ENCODE data around the gene DUXA.
"Not testable (repeated sequence)": the region's sequence is repeated elsewhere in the genome, so short reads cannot be mapped to it uniquely, and the experiment has no call there.

Gene DUXA

DNA sequence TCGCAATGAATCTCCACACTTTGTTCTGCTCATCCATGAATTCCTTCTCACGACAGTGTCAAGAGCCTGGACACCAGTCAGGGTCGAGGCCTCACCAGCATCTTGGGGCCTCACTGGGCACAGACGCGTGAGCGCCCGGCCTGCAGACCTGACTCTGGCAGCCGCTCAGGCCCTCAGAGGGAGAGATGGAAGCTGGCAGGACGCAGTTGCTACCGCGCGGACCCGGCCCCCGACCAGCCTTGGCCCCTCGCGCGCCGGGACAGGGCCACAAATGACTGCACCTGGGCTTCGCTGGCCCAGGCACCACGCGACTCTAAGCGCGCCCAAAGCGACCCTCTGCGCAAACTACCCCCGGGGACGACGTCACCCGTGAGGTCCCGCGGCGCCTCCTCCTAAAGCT, 48.4 kb downstream of the DUXA start:
- Histone ChIP-seq H3K36me3 (no peaks in the 10 kb centered on the region), H3K27ac (no peak overlapping the region), H3K4me1 (ENCODE audit: control insufficient read depth in 1 of 2, insufficient read depth in 1 of 2, low read depth in 1 of 2, low read length in 1 of 2) (no peaks in the 10 kb centered on the region), H3K9me3 (peaks cover 39% of the 10 kb centered on the region), H3K27me3 (no peaks in the 10 kb centered on the region), H3K4me3 (ENCODE audit: low read depth in 1 of 2, low read length in 1 of 2) (no peak overlapping the region)
- TF ChIP-seq, protein P1, sequence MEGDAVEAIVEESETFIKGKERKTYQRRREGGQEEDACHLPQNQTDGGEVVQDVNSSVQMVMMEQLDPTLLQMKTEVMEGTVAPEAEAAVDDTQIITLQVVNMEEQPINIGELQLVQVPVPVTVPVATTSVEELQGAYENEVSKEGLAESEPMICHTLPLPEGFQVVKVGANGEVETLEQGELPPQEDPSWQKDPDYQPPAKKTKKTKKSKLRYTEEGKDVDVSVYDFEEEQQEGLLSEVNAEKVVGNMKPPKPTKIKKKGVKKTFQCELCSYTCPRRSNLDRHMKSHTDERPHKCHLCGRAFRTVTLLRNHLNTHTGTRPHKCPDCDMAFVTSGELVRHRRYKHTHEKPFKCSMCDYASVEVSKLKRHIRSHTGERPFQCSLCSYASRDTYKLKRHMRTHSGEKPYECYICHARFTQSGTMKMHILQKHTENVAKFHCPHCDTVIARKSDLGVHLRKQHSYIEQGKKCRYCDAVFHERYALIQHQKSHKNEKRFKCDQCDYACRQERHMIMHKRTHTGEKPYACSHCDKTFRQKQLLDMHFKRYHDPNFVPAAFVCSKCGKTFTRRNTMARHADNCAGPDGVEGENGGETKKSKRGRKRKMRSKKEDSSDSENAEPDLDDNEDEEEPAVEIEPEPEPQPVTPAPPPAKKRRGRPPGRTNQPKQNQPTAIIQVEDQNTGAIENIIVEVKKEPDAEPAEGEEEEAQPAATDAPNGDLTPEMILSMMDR (IDR thresholded peaks at IDR 0.05) = no peak

DNA sequence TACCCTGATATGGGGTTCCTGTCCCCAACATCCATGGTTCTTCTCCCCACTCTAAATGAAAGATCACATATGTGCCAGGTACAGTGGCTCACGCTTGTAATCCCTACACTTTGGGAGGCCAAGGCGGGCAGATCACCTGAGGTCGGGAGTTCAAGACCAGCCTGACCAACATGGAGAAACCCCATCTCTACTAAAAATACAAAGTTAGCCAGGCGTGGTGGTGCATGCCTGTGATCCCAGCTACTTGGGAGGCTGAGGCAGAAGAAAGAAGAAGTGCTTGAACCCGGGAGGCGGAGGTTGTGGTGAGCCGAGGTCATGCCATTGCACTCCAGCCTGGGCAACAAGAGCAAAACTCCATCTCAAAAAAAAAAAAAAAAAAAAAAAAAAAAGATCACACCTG, 53.8 kb downstream of the DUXA start:
- H3K27ac ChIP-seq; H3K4me1 ChIP-seq (ENCODE audit: control insufficient read depth in 1 of 2, insufficient read depth in 1 of 2, low read depth in 1 of 2, low read length in 1 of 2); H3K4me3 ChIP-seq (ENCODE audit: low read depth in 1 of 2, low read length in 1 of 2); H3K36me3 ChIP-seq; H3K27me3 ChIP-seq: not testable (repeated sequence)
- peaks cover 46% of the 10 kb centered on the region for H3K9me3 ChIP-seq

DNA sequence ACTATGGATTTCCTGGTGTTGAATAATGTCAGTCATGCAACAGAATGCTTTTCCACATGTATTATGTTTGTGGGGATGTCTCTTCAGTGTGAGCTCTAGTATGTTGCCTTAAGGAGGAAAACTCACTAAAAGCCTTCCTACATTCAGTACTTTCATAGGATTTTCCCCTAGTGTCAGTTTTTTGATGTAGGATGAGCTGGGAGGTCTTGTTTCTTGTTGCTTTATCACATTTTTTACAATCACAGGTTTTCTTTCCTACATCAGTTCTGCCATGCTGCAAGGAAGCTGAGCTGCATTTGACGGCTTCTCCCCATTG, 56.0 kb downstream of the DUXA start:
- TF ChIP-seq, protein P1 (IDR thresholded peaks at IDR 0.05) = no peak
- Histone ChIP-seq H3K4me1 (ENCODE audit: control insufficient read depth in 1 of 2, insufficient read depth in 1 of 2, low read depth in 1 of 2, low read length in 1 of 2) (no peaks in the 10 kb centered on the region), H3K36me3 (no peaks in the 10 kb centered on the region), H3K9me3 (peaks cover 33% of the 10 kb centered on the region), H3K27me3 (peaks cover 15% of the 10 kb centered on the region), H3K4me3 (ENCODE audit: low read depth in 1 of 2, low read length in 1 of 2) (no peak overlapping the region), H3K27ac (no peak overlapping the region)

DNA sequence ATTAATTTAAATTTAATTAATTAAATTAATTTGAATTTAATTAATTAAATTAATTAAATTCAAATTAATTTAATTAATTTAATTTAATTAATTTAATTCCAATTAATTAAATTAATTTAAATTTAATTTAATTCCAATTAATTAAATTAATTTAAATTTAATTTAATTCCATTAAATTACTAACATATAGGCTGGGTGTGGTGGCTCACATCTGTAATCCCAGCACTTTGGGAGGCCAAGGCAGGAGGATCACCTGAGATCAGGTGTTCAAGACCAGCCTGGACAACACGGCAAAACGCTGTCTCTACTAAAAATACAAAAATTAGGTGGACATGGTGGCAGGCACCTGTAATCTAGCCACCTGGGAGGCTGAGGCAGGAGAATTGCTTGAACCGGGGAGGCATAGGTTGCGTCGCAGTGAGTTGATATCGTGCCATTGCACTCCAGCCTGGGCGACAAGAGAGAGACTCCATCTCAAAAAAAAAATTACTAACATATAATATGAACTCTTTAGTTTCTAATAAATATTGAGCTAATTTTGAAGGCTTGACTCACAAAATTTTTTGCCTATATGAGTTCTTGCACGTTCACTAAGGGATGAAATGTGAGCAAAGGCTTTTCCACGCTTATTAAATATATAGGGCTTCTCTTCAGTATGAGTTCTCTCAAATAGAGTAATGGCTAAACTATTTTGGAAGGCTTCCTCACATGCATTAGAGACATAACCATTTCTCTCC, 56.5 kb downstream of the DUXA start:
- TF ChIP-seq, protein P1 (IDR thresholded peaks at IDR 0.05) = no peak
- Histone ChIP-seq H3K4me1 (ENCODE audit: control insufficient read depth in 1 of 2, insufficient read depth in 1 of 2, low read depth in 1 of 2, low read length in 1 of 2) (no peaks in the 10 kb centered on the region), H3K9me3 (peaks cover 35% of the 10 kb centered on the region), H3K4me3 (ENCODE audit: low read depth in 1 of 2, low read length in 1 of 2) (no peak overlapping the region), H3K27me3 (peaks cover 20% of the 10 kb centered on the region), H3K36me3 (no peaks in the 10 kb centered on the region), H3K27ac (no peak overlapping the region)

DNA sequence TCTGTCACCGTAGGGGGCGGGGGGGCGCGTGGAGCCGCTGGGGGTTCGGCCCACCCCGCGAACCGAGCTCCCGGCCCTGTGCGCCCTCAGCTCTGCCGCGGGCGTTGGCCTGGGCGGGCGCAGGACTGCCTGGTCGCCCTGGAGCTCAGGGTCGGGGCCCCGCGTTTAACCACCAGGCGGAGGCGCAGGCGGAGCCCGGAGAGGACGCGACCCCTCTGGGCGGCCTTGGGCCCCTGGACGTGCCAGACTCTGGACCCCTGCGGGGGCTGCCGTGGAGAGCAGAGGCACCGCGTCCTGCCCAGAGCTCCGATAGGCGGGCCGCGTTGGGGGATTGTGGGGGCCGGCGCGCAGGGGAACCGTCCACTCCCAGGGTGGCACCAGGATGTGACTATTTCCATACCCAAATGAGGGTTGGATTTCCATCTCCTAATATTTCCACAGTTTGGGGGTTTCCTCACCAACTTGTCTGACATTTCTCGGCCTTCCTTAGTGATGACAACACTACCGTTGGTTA, 60.5 kb downstream of the DUXA start:
- Histone ChIP-seq H3K4me1 (ENCODE audit: control insufficient read depth in 1 of 2, insufficient read depth in 1 of 2, low read depth in 1 of 2, low read length in 1 of 2) (no peaks in the 10 kb centered on the region), H3K27ac (no peak overlapping the region), H3K4me3 (ENCODE audit: low read depth in 1 of 2, low read length in 1 of 2) (no peak overlapping the region), H3K27me3 (peaks cover 24% of the 10 kb centered on the region), H3K9me3 (peaks cover 28% of the 10 kb centered on the region), H3K36me3 (no peaks in the 10 kb centered on the region)
- TF ChIP-seq, protein P1 (IDR thresholded peaks at IDR 0.05) = no peak

DNA sequence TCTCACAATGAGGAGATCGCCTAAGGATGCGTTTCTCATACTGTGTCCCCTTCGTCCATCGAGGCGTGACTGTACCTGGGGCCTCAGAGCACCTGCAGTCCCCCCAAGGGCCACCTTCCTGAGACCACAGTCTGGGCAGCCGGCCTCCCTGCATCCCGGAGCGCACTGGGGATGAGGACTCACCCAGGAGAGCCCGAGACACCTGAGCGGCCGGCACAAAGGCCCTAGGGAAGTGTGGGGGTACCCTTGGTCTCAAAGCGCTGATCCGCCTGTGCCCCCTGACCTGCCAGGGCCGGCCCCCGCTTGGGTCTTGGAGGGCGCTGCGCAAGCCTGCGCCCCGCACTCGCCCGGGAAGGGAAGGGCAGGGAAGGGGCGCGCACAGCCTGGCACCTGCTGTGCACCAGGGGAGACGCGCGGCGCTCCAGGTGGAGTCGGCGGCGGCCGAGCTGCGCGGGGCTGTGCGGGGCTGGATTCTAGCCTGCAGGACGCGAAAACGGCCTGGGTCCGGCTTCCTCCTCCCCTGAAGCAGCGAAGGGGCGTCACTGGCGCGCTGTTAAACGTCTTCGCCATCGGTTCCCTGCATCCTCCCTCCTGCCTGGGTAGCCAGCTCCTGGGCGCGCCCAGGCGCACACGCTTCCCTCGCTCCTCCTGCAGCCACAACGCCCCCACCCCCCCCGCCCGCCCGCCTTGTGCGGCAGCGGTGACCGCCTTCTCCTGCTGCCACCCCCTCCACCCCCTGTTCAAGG, 61.1 kb downstream of the DUXA start:
- no peaks in the 10 kb centered on the region for H3K4me1 ChIP-seq (ENCODE audit: control insufficient read depth in 1 of 2, insufficient read depth in 1 of 2, low read depth in 1 of 2, low read length in 1 of 2)
- H3K27ac ChIP-seq = no peak overlapping the region
- H3K4me3 ChIP-seq (ENCODE audit: low read depth in 1 of 2, low read length in 1 of 2) = no peak overlapping the region
- TF ChIP-seq, protein P1 (IDR thresholded peaks at IDR 0.05) = no peak
- H3K36me3 ChIP-seq = no peaks in the 10 kb centered on the region
- peaks cover 24% of the 10 kb centered on the region for H3K27me3 ChIP-seq
- peaks cover 22% of the 10 kb centered on the region for H3K9me3 ChIP-seq
